Activated naive CD8-positive, alpha-beta T cell (primary cell): ENCODE data around the gene SIGLEC11.

Experiments used
- H3K27ac Mint-ChIP-seq: one replicate; pipeline ENCODE4 v1.8.0; 2021; ENCODE audit warnings: mixed read lengths
- H3K27me3 Mint-ChIP-seq: one replicate; pipeline ENCODE4 v1.8.0; 2021; ENCODE audit warnings: mixed read lengths
- H3K36me3 Mint-ChIP-seq: one replicate; pipeline ENCODE4 v1.8.0; 2021; ENCODE audit warnings: mixed read lengths
- H3K4me1 Mint-ChIP-seq: one replicate; pipeline ENCODE4 v1.8.0; 2021; ENCODE audit warnings: low read depth, mixed read lengths
- H3K4me3 Mint-ChIP-seq: one replicate; pipeline ENCODE4 v1.8.0; 2021; ENCODE audit warnings: mild to moderate bottlenecking, mixed read lengths
- H3K9me3 Mint-ChIP-seq: one replicate; pipeline ENCODE4 v1.8.0; 2021; ENCODE audit warnings: low read depth, mixed read lengths

Gene SIGLEC11

GRCh38 chr19:49913720-49914119 is 47.3 kb downstream of the SIGLEC11 start:
- Mint-ChIP-seq H3K27me3 (no peaks in the 10 kb centered on the region), H3K9me3 (no peaks in the 10 kb centered on the region), H3K27ac (peak overlapping the region; percentile 93), H3K4me1 (peaks cover 39% of the 10 kb centered on the region), H3K4me3 (no peak overlapping the region), H3K36me3 (peaks cover 5% of the 10 kb centered on the region)

GRCh38 chr19:49912965-49913685 is 47.8 kb downstream of the SIGLEC11 start:
- Mint-ChIP-seq H3K27ac (peak overlapping the region; percentile 93), H3K27me3 (no peaks in the 10 kb centered on the region), H3K36me3 (peaks cover 5% of the 10 kb centered on the region)

GRCh38 chr19:49911381-49912145 is 49.4 kb downstream of the SIGLEC11 start:
- peak overlapping the region; percentile 68 for H3K4me3 Mint-ChIP-seq
- peaks cover 40% of the 10 kb centered on the region for H3K4me1 Mint-ChIP-seq
- H3K27ac Mint-ChIP-seq, result peak overlapping the region; percentile 93
- H3K27me3 Mint-ChIP-seq, result no peaks in the 10 kb centered on the region
- H3K9me3 Mint-ChIP-seq, result no peaks in the 10 kb centered on the region
- peaks cover 7% of the 10 kb centered on the region for H3K36me3 Mint-ChIP-seq

More at GRCh38 chr19:49912965-49913685, 47.8 kb downstream of the SIGLEC11 start:
- Mint-ChIP-seq H3K4me3 (peak overlapping the region; percentile 68), H3K9me3 (no peaks in the 10 kb centered on the region), H3K4me1 (peaks cover 37% of the 10 kb centered on the region)

- Mint-ChIP-seq H3K36me3 (peaks cover 6% of the 10 kb centered on the region), H3K27me3 (no peaks in the 10 kb centered on the region), H3K4me3 (peak overlapping the region; percentile 7)
Observed at GRCh38 chr19:49910179-49910578, 50.8 kb downstream of the SIGLEC11 start.

GRCh38 chr19:49908480-49909420 is 52.2 kb downstream of the SIGLEC11 start:
- Mint-ChIP-seq H3K4me1 (peaks cover 43% of the 10 kb centered on the region), H3K4me3 (no peak overlapping the region), H3K27ac (peak overlapping the region; percentile 86), H3K27me3 (no peaks in the 10 kb centered on the region), H3K36me3 (peaks cover 6% of the 10 kb centered on the region), H3K9me3 (no peaks in the 10 kb centered on the region)

More at GRCh38 chr19:49910179-49910578, 50.8 kb downstream of the SIGLEC11 start:
- Mint-ChIP-seq H3K4me1 (peaks cover 40% of the 10 kb centered on the region), H3K27ac (no peak overlapping the region), H3K9me3 (no peaks in the 10 kb centered on the region)

GRCh38 chr19:49907745-49908446 is 53.1 kb downstream of the SIGLEC11 start:
- no peaks in the 10 kb centered on the region for H3K27me3 Mint-ChIP-seq
- H3K9me3 Mint-ChIP-seq, result no peaks in the 10 kb centered on the region
- no peak overlapping the region for H3K4me3 Mint-ChIP-seq
- H3K4me1 Mint-ChIP-seq, result peaks cover 37% of the 10 kb centered on the region
- H3K36me3 Mint-ChIP-seq, result peaks cover 6% of the 10 kb centered on the region
- no peak overlapping the region for H3K27ac Mint-ChIP-seq

GRCh38 chr19:49906879-49907564 is 54.0 kb downstream of the SIGLEC11 start:
- Mint-ChIP-seq H3K36me3 (peaks cover 4% of the 10 kb centered on the region), H3K4me1 (peaks cover 29% of the 10 kb centered on the region), H3K4me3 (no peak overlapping the region), H3K27ac (peak overlapping the region; percentile 50), H3K9me3 (no peaks in the 10 kb centered on the region), H3K27me3 (no peaks in the 10 kb centered on the region)

- Mint-ChIP-seq H3K9me3 (no peaks in the 10 kb centered on the region), H3K27me3 (no peaks in the 10 kb centered on the region), H3K36me3 (peaks cover 4% of the 10 kb centered on the region), H3K4me3 (no peak overlapping the region), H3K27ac (no peak overlapping the region), H3K4me1 (peaks cover 18% of the 10 kb centered on the region)
Observed at GRCh38 chr19:49904136-49904535, 56.8 kb downstream of the SIGLEC11 start.
